Epithelial cell of esophagus (primary cell): ENCODE results near the gene CNDP1.

Experiments
- DNase-seq: peaks from one replicate; pipeline ENCODE4 v3.0.0; 2010; ENCODE audit warnings: low read depth
- H3K4me3 ChIP-seq: 2 replicates; pipeline ENCODE4 v1.5.1; 2011; ENCODE audit warnings: mild to moderate bottlenecking, low read length, control low read depth
- TF ChIP-seq, protein P1 (sequence below): IDR thresholded peaks from 2 replicates; pipeline ENCODE4 v1.5.1; 2011; ENCODE audit warnings: low read depth, mild to moderate bottlenecking, low read length, control low read depth, inconsistent platforms; ENCODE audit not compliant: insufficient read depth; ENCODE audit errors: missing control alignments

The CNDP1 gene

DNA sequence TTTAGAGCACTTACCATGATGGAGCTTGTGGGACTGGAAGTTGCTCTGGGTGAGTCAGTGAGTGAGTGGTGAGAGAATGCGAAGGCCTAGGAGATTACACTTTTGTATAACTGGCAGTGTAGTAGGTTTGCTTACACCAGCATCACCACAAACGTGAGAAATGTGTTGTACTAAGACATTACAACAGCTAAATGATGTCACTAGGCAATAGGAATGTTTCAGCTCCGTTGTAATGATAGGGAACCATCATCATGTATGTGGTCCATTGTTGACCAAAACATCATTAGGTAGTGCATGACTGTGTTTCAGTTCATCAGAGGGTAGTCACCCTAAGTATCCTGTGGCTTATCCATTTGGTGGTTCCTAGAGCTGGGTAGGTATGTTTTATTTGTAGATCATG is 75.2 kb downstream of the CNDP1 start:
- H3K4me3 ChIP-seq, result no peak overlapping the region
- TF ChIP-seq, protein P1, sequence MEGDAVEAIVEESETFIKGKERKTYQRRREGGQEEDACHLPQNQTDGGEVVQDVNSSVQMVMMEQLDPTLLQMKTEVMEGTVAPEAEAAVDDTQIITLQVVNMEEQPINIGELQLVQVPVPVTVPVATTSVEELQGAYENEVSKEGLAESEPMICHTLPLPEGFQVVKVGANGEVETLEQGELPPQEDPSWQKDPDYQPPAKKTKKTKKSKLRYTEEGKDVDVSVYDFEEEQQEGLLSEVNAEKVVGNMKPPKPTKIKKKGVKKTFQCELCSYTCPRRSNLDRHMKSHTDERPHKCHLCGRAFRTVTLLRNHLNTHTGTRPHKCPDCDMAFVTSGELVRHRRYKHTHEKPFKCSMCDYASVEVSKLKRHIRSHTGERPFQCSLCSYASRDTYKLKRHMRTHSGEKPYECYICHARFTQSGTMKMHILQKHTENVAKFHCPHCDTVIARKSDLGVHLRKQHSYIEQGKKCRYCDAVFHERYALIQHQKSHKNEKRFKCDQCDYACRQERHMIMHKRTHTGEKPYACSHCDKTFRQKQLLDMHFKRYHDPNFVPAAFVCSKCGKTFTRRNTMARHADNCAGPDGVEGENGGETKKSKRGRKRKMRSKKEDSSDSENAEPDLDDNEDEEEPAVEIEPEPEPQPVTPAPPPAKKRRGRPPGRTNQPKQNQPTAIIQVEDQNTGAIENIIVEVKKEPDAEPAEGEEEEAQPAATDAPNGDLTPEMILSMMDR, result no peak
- peak; percentile 48 for DNase-seq

DNA sequence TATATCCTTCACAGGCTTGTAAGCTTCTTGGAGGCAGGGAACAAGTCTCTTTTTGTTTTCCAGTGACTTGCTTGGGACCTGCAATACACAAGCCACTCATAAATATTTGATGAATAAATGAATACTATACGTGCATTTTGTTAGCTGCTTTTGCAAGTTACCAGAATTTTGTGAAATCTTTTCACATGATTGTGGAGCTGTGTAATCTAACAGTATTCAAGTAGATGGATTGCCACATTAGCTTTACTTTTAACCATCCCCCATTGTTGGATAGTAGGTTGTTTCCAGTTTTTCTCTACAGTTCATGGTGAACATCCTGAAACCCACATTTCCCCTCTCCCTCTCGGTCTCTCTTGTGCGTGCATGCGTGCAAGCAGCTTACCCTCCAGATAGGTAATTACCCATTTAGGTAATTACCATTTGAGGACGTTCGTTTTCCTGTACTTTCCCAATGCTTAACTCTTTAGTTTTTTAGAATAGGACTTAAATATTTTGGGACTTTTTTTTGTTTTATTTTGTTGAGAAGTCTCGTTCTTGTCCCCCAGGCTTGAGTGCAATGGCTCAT is 75.8 kb downstream of the CNDP1 start:
- DNase-seq, result no peak
- H3K4me3 ChIP-seq, result no peak overlapping the region
- TF ChIP-seq, protein P1, result no peak

GRCh38 chr18:74610860-74611259 is 76.6 kb downstream of the CNDP1 start:
- TF ChIP-seq, protein P1, result no peak
- no peak for DNase-seq
- no peak overlapping the region for H3K4me3 ChIP-seq

DNA sequence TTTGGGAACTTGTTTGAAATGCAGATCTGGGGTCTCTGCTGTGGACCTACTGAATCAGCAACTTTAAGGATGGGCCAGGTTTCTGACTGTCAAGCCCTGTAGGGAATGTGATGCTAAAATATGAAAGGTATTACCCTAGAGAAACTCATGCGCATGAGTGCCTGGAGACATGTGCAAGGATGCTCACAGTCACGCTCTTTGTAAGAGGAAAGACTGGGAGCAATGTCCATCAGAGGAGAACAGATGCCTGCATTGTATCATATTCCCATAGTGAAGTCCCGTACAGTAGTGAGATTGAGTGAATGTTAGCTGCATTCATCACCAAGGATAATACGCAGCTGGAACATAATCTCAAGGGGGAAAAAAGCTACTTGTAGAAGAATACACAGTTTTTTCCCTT is 77.5 kb downstream of the CNDP1 start:
- TF ChIP-seq, protein P1, result no peak

GRCh38 chr18:74613381-74613780 is 79.1 kb downstream of the CNDP1 start:
- no peak for DNase-seq
- no peak overlapping the region for H3K4me3 ChIP-seq
- TF ChIP-seq, protein P1, result no peak

More for the DNA sequence above, 77.5 kb downstream of the CNDP1 start:
- H3K4me3 ChIP-seq, result no peak overlapping the region
- DNase-seq, result no peak

- TF ChIP-seq, protein P1, result no peak
- no peak overlapping the region for H3K4me3 ChIP-seq
- DNase-seq, result peak; percentile 59
Measured at GRCh38 chr18:74616494-74616893, 82.2 kb downstream of the CNDP1 start.

DNA sequence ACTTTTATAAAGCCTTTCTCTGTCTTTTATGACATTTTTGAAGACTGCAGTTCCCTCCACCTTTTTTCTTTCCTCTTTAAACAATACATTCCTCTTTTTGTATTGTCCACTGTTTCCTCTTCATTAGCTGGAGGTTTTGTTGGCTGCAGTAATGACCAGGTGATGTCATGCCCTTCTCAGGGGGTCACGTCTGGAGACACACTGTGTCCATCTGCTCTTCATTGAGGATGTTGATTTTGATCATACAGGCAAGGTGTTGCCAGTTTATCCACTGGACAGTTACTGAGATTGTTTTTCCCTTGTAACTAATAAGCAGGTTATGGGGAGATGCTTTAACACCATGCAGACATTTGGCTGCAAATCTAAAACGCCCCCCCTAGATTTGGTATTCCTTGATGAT is 83.2 kb downstream of the CNDP1 start:
- no peak overlapping the region for H3K4me3 ChIP-seq
- TF ChIP-seq, protein P1, result no peak
- DNase-seq, result no peak
